Ishikawa (cell line): ENCODE data around the gene ASIP.

Experiments
- CEBPB ChIP-seq: IDR thresholded peaks from 2 replicates; pipeline ENCODE4 v1.6.1; 2012
- CREB1 ChIP-seq: IDR thresholded peaks from 2 replicates; pipeline ENCODE4 v1.6.1; 2012; ENCODE audit warnings: low read depth
- TF ChIP-seq, protein P1 (sequence below): IDR thresholded peaks from 2 replicates; pipeline ENCODE4 v1.6.1; 2012

DNA sequence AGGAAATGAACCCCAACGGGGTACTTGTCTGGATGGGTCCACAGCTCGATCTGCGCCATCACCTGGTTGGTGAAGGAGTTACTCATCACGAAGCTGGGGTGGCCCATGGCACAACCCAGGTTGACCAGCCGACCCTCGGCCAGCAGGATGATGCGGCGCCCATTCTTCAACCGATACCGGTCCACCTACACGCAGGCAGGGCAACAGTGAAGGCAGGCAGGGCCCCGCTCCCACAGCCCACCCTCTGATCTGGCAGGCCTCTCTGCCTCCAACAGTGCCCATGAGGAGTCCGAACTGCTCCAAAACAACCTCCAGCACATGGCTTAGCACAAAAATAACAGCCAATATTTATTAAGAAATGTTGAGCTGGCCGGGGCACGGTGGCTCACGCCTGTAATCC lies 44.2 kb downstream of the ASIP start:
- TF ChIP-seq, protein P1, sequence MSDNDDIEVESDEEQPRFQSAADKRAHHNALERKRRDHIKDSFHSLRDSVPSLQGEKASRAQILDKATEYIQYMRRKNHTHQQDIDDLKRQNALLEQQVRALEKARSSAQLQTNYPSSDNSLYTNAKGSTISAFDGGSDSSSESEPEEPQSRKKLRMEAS, result no peak
- TF ChIP-seq CEBPB (no peak), CREB1 (no peak)
